ENCODE measurements around the gene UNC13D. TPM values are rescaled to one million over a fixed set of nuclear protein-coding genes. Genes with fewer than 3 reads are reported as not detected.
A peak's percentile ranks its signal among the peaks of the same experiment; 100 is the strongest.

UNC13D gene
- total and polyA plus RNA-seq, 2 of the 4 experiments (the other 2 are of a cell fraction), result under 0.01 to 0.31 TPM

DNA sequence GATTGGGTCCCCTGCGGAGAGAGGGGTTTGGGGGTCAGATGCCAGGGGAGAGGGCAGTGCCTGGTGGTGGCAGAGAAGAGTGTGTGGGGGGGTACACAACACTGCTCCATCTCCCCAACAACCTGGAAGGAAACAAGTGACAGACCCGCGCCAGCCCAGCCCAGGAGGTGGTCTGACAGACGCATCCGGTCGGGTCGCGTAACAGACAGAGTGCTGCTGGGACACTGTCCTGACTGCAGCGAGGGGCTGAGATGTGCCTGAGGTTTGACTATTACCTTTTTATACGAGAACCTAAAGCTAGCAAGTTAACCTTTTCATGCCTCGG, 16.2 kb downstream of the UNC13D start:
- Histone ChIP-seq H2BK120ac (ENCODE audit: low read depth, low read length) (no peak overlapping the region), H3K9ac (ENCODE audit: low read depth, low read length) (0 out of 2 replicates have a peak overlapping the region, but pooled peaks have one; percentile 10), H3K4me1 (ENCODE audit: control insufficient read depth, insufficient read depth, low read length) (peaks cover 3% of the 10 kb centered on the region), H3K36me3 (ENCODE audit: control insufficient read depth, insufficient read depth, low read length) (peaks cover 15% of the 10 kb centered on the region; the same call in 1 of the 2 replicates), H4K5ac (ENCODE audit: low read depth, low read length) (peak overlapping the region; percentile 65), H3K79me1 (ENCODE audit: low read depth in 1 of 2, low read length in 2 of 2) (no peaks in the 10 kb centered on the region), H2BK20ac (ENCODE audit: low read depth, low read length) (no peak overlapping the region), H2AFZ (replicated peaks; ENCODE audit: low read length, poor library complexity) (peak overlapping the region; percentile 92), H4K20me1 (ENCODE audit: insufficient read depth, low read length) (no peaks in the 10 kb centered on the region), H3K9me1 (ENCODE audit: insufficient read depth, low read length) (no peaks in the 10 kb centered on the region), H3K23ac (ENCODE audit: low read depth, low read length) (no peak overlapping the region), H3K27me3 (ENCODE audit: control insufficient read depth, insufficient read depth, low read length) (no peaks in the 10 kb centered on the region), H4K8ac (ENCODE audit: low read depth in 2 of 2, low read length in 2 of 2) (peak overlapping the region; percentile 56 to 83; a peak in 2 of 4 replicates), H4K91ac (ENCODE audit: insufficient read depth, low read depth, low read length) (0 out of 2 replicates have a peak overlapping the region, but pooled peaks have one; percentile 23), H3K27ac (ENCODE audit: insufficient read depth, low read length) (no peak overlapping the region), H3K18ac (ENCODE audit: low read depth, low read length) (no peak overlapping the region), H3K4me2 (ENCODE audit: low read depth, low read length) (no peak overlapping the region), H3K56ac (ENCODE audit: extremely low read depth, insufficient read depth, low read length) (no peak overlapping the region), H3K4me3 (ENCODE audit: insufficient read depth, low read depth, low read length) (no peak overlapping the region), H2AK5ac (ENCODE audit: low read depth, low read length) (no peak overlapping the region), H3K9me3 (ENCODE audit: control insufficient read depth, insufficient read depth, low read length) (no peaks in the 10 kb centered on the region), H2BK5ac (ENCODE audit: low read depth, low read length, poor library complexity, severe bottlenecking) (no peak overlapping the region), H3K14ac (replicated peaks; ENCODE audit: low read depth, low read length) (no peak overlapping the region; the same call in 1 of the 2 replicates), H3K4ac (ENCODE audit: low read depth, low read length) (0 out of 2 replicates have a peak overlapping the region, but pooled peaks have one; percentile 15), H2AK9ac (replicated peaks; ENCODE audit: low read depth, low read length, poor library complexity) (peak overlapping the region; percentile 21), H2BK15ac (ENCODE audit: low read depth, low read length) (no peak overlapping the region)
- ATAC-seq (ENCODE audit: low read depth) (no peak; the same call in 1 of the 2 replicates), DNase-seq (no peak)
- no TSS peak for BruUV-seq (replicated peaks)
- intact Hi-C loops (cut with micrococcal nuclease), result loop anchor here (5.0 kb wide), 1 partner anchor 46 kb away; the partner anchor contains the start of gene UNK
- WGBS, 2 experiments (ENCODE audit: extremely low coverage in 2 of 2, insufficient read length in 1 of 2), result 75% methylated on average over 9 of the region's 11 CpGs; no CpG with 5 or more reads in 1 of the 2 experiments
- ChIA-PET POLR2A (ENCODE audit: unreplicated experiment) (no interaction called here), CTCF (interaction anchor here (1.2 to 1.4 kb wide), 2 partner anchors 44 to 64 kb away, joined by 3 read pairs; partner anchors contain the start of gene GALK1)
- dilution Hi-C loops (cut with HindIII; ENCODE audit: low sequenced_read_pairs, unreplicated experiment), result no loop called here
- in situ Hi-C loops (cut with MboI; ENCODE audit: low sequenced_read_pairs), result no loop called here
- TF ChIP-seq SMC3 (IDR thresholded peaks at IDR 0.05; ENCODE audit: low read depth, low read length) (no peak), RCOR1 (IDR thresholded peaks at IDR 0.05; ENCODE audit: insufficient replicate concordance, low read length) (no peak), NFE2L2 (IDR thresholded peaks at IDR 0.05; ENCODE audit: low read depth, low read length) (no peak), MXI1 (IDR thresholded peaks at IDR 0.05; ENCODE audit: borderline replicate concordance, low read depth, low read length) (no peak)

Data from IMR-90 (cell line).